GM18867 (cell line): ENCODE data around the gene HOXC5.
A peak's percentile ranks its signal among the peaks of the same experiment; 100 is the strongest.

Experiments
- ATAC-seq: cut with Tn5 transposase; IDR thresholded peaks from one replicate; pipeline ENCODE4 v1.9.1; 2021; ENCODE audit warnings: mild to moderate bottlenecking, moderate library complexity; ENCODE audit not compliant: unreplicated experiment

The HOXC5 gene

DNA sequence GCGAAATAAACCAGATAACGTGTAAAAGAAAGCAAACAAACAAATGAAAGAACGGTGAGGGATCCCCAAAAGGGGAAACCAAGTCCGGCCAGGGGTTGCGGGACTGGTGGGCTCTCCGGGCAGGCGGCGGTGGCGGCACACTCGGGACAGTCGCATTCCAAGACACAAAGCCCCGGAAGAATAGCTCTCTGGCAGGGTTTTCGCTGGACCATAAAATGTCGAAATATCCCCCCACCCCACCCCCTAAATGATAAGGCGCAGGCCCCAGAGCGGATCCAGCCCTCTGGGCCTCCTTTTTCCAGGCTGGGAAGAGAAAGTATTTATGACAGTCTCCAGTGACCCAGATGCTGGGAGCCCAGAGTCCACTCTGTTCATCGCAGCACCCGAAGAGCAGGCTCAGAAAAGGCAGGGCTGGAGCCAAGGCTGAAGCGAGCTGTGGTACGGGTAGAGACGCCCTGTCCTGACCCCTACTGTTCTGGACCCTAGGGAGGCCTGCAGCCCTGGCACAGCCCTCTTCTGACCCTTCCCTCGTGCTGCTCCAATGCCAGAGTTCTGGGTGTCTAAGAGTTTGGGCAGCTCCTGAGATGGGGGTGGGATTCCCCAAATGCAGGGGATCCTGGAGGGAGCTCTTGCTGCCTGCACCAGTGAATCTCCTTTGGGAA is 26.2 kb upstream of the HOXC5 start:
- ATAC-seq: no peak

DNA sequence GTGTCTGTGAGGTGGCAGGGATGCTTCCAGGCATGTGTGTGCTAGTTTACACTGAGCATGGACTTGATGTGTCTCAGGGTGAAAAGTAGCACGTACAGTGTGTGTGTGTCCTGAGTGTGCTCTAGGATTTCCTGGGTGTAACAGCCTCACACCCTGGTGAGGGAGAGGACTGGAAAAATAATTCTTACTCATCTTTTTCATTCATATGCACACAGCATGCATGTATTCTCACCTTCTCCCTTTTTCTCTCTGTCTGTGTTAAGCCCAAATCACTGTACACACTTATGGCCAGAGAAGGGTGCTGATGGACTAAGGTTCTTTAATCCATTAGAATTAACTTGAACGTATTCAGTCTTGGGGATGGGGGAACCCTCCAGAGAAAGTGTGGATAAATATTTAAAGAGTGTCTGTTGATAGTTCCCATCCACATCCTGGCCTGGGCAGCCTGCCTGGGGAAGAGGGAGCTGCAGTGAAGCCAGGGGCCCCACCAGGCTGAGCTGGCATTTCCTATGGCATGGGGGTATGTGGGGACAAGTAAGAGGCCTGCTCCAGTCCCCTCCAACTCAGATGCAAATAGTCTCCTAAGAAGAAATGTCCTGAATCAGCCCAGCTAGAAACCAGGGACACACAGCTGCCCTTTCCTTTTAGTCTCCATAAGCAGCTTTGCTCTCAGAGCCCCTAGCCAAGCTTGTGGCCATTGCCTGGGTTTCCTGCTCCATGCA is 25.2 kb upstream of the HOXC5 start:
- no peak for ATAC-seq

DNA sequence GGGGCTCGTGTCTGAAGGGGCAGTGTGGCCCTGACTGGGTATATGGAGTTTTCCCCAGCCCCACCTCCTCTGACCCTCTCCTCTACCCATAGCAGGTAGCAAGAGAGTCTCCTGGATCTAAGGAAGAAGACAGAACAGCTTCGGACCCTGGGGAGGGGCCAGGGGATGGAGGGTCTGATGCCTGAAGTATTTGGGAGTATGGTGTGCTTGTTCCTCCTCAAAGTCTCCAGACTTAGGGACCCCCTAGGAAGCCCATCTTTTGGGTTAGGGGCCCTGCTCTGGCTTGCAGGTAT is 24.6 kb upstream of the HOXC5 start:
- ATAC-seq: no peak

DNA sequence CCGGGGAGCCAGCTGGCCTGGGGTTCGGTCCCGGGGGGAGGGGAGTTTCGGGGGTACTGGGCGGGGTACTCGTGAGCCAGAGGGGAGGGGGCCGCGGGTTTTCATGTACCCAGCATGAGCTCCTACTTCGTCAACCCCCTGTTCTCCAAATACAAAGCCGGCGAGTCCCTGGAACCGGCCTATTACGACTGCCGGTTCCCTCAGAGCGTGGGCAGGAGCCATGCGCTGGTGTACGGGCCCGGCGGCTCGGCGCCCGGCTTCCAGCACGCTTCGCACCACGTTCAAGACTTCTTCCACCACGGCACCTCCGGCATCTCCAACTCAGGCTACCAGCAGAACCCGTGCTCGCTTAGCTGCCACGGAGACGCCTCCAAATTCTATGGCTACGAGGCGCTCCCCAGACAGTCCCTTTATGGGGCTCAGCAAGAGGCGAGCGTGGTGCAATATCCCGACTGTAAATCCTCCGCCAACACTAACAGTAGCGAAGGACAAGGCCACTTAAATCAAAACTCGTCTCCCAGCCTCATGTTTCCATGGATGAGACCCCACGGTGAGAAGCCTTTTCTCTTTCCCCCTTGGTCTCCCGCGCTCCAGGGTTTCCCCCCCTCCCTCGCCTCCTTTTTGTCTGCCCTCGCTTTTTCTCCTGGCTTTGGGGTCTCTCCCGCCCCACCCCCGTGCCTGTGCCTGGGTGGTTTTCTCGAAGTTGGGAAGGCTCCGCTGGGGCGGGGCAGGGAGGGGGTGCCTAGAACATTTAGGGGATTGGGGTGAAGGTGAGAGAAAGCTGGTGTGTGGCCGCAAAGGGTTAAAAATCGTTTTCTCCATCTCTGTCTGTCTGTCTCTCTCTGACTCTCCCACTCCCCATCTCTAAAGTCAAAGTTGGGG is 23.4 kb upstream of the HOXC5 start:
- no peak for ATAC-seq

DNA sequence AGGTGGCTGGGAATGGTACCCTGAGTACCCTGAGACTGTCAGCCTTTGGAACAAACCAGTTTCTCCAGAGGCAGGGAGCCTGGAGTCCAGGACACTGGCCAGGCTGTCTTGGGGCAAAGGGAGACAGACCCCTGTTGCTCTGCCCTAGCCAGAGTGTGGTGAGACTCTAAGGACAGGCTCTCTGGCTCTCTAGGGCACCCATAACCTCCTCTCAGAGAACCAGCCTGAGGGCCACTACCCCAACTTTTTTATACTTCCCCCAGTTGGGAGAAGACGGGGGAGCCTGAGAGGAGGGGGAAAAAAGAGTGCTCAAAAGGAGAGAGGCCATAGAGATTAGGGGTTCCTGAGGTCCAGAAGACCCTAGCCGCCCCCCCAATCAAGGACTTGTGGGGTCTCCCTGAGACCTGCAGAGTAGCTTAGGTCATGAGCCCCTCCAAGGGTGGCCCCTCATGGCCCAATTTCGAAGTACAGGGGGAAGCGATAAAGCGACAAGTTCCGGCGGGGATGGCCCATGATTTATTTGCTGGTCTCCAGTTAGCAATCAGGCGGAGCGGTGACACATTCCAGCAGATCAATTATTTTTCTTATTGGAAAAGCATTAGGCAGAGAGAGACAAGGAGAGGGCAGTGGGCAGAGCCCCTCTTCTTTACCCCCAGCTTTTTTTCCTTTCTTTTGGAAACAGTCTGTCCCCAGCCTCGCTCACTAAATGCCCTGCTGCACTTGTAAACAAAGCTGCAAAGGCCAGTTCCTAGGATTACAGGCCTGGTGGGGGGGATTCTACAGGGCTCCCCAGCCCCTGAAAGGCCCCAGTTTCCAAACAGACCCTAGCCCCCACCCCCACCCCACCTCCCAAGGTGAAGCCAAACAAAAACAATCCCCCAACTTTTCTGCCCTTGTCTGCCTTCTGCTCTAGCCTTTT is 22.5 kb upstream of the HOXC5 start:
- no peak for ATAC-seq

DNA sequence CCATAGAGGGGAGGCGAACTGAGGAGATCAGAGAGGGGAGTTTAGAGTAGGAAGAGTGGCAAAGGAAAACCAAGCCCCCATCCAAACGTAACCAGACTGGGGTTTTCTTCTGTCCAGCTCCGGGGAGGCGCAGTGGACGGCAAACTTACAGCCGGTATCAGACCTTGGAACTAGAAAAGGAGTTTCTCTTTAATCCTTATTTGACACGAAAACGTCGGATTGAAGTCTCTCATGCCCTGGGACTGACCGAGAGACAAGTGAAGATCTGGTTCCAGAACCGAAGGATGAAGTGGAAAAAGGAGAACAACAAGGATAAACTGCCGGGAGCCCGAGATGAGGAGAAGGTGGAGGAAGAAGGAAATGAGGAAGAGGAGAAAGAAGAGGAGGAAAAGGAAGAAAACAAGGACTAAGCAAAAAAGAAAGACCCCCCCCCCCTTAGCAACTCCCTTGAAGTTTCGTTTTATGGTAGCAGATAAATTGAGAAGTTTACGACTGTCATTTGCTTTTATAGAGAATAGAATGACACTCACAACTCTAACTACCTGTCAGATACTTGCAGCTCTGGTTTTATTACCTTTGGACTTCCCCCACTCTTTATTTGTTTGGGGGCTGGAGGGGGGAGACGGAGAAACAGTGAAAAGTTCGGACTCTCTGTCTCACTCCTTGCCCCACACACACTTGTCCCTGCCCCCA is 21.7 kb upstream of the HOXC5 start:
- ATAC-seq: no peak

DNA sequence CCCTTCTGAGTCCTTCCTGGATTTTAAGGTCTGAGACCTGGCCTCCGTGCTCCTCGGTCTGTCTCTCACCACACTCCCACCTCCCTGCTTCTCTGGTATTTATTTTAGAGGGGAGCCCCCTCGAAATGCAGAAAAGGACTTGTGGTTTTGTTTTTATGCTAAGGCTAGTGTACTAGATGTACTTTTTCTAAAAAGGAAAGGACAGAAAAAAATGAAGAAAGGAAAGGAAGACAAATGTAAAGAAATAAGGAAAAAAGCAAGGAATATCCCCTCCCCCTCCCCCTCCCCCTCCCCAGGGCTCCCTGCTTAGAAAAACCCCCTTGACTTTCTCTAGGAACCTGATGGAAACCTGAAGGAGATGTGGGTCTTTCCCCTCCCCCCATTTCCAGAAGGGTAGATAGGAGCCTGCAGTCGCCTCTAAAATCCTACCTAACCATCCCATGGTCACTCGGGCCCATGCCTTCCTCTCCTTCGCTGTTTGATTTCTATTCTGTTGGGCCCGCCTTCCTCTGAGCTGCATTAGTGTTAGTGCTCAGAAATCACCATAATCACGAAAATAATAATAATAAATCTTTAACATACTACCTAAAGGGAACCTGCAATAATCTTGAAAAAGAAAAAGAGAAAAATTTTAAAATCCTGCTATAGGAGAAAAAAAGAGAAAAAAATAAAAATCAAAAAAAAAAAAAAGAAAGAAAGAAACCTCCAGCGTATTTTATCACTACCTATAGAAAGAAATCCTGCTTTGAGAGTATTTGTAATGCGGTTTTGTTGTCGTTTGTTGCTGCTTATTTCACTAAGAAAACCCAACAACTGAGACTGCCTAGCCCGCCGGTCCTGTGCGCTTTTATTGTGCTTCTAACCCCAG is 21.0 kb upstream of the HOXC5 start:
- no peak for ATAC-seq

DNA sequence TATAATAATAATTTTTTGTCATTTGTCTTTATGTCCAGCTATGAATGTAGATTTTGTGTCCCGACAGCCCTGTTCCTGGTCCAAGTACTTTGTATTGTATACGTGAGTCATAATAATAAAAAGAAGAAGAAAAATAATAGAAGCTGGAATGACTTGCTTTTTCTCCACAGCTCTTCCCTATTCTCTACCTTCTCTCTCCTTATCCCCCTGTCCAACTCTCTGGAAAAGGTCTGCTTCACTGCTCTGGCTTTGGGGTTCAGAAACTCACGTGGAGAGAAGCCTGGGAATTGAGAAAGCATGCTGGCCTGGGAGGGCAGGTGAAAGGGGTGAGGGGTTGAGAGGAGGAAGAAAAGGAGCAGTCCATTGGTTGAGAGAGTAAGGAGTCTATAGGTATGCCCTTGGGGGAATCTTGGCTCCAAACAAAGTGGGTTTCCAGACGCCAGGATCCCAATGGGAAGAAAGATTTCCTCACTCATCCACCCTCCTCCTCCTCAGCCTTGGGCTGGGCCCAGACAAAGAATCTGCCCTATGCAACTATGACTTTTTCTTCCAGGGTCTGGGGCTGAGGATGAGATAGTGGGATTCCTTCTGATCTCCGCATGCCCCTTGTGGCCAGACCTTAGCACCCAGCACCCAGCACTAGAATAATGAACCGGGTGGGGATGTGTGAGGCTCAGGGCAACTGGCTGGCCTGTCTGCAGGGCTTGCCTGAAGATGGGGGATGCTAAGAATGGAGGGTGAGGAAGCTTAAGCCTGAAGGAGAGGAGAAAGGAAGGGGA is 20.0 kb upstream of the HOXC5 start:
- ATAC-seq: no peak

DNA sequence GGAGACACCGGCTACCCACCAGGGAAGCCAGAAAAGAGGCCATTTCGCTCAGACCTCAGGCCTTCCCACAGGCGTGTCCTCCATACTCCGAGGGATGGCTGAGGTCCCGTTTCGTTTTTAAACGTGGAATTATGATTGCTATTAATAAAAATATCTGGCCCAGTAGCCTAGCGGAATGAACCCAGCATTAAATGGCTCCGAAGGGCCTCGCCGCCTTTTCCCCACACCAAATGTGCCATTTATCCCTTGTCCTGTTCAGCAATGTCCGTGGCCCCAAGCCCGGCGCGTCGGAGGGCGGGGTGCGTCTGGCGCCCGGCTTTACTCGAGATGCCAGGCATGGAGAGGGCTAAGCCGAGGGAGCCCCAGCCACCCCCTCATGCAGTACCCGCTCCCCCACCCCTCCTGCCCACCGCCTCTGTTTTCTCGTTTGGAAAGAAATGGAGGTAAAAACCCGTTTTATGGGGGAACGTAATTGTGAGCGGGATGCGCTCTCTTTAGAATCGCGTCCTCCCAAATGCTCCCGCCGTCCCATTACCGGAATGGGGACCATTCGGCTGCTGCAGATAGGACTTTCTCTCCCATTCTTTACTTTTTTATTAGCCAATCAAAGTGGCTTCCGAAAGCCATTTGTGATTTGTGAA is 18.4 kb upstream of the HOXC5 start:
- ATAC-seq: no peak

DNA sequence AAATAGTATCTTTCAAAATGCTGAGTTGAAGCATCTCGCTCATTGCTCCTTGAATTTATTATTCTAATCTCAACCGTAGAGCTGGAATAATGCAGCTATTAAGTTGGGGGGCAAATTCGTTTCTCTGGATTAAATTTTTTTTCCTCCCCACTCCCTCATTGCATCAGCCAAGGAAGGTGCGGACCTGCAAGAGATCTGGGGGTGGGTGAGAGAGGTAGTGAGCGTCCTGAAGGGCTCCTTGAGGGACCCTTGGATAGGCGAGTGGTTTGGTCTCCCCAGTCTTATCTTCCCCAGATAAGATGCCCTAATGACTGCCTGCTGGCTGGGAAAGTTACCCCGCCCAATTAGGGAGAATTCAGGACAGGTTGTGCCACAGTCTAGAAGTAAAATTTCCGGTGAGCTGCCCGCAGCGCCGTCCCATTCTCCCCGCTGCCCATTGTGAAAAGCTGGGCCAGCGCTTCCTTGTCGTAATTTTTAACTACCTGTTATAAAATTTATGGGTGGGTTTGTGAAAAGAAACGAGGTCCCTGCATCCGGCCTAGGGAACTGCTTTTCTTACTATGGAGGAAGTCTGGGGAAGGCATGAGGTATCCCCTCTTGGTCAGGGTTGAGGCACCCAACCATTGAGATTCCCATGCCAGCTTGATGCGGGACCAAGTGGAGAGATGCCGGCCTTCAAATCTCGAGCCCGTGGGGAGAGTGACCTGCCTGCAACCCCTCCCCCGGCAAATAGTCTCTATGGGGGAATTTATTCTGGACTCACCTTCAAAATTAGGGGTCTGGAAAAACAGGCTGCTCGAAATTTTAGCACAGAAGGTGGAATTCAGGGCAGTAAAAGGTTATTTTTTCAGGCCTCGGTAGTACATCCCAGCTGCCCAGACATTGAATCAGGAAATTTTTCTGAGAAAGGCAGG is 17.6 kb upstream of the HOXC5 start:
- ATAC-seq: no peak

DNA sequence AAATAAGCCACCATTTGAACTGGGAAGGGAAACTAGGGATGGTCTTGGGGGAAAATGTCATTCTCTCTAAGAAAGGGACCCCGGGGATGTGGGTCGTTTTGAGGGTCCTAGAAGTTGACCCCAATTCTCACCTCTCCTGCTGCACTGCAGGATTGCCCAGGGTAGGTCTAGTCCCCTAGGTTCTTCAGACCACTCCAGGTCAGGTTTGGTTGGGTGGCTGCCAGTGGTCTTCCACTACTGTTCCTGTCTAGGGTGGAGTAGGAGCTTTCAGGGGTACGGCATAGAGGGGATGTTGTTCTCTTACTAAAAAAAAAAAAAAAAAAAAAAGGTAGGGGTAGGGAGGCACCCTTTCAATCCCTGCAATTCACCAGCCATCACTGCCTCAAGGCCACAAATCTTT is 16.8 kb upstream of the HOXC5 start:
- no peak for ATAC-seq

DNA sequence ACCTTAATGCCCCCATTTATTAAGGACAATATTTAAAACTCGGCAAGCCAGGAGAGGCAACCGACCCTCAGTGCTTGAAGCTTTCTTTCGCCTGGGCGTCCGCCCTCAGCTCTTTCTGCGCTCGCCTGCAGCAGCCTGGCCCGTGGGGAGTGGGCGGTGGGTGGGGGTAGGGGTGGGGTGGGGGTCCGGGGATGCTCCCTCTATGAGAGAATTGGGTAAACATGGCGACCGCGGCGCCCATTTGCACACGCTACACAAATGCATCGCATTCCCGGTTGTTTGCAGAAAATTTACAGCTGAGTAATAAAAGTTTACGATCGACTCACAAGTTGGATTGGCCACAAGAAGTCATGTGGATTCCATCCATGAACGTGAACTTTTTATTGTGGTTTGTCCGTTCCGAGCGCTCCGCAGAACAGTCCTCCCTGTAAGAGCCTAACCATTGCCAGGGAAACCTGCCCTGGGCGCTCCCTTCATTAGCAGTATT is 16.3 kb upstream of the HOXC5 start:
- ATAC-seq: no peak

DNA sequence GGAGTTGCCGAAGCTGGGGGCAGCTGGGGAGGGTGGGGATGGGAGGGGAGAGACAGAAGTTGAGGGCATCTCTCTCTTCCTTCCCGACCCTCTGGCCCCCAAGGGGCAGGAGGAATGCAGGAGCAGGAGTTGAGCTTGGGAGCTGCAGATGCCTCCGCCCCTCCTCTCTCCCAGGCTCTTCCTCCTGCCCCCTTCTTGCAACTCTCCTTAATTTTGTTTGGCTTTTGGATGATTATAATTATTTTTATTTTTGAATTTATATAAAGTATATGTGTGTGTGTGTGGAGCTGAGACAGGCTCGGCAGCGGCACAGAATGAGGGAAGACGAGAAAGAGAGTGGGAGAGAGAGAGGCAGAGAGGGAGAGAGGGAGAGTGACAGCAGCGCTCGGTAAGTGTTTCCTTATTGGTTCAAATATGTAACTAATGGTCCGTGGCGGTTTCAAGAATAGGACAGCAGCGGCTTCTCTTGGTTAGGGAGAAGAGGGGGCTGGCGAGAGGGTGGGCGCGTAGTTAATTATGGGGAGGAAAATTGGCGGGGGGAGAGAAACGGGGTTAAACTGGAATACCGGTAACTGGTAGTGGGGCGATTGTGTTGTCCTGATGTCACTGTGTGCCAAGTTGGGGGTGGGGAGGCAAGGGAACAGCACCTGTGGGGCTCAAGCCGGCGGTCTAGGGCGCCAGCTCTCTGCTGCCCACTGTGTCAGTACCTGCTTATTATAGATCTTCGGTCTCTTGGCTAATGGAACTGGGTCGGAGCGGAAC is 15.6 kb upstream of the HOXC5 start:
- peak; percentile 42 for ATAC-seq

DNA sequence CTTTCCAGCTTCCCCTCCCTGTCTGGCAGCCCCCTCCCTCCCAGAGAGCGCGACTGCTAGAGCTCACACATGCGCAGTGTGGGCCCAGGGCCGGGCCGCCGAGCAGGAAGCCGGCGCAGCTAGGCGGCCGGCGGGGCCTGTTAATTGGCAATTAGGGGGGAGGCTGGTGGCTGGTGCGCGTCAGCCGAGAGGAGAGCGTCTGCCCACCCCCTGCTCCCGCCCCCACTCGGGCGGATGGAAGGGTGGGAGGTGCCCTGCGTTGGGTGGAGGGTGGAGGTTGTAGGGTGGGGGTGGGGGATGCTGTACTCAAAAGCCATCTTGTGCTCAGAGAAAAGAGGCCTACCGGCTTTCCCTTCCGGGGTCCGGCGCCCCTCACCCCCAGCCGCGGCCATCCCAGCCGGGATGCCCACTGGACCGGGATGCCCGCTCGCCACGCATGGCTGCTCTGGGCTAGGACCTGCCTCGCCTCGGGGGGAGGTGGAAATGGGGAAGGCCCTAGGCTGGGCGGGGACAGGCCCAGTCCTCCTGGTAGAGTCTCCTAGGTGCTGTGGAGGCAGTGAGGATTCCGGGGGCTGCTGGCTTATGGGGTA is 14.9 kb upstream of the HOXC5 start:
- ATAC-seq: peak; percentile 80

DNA sequence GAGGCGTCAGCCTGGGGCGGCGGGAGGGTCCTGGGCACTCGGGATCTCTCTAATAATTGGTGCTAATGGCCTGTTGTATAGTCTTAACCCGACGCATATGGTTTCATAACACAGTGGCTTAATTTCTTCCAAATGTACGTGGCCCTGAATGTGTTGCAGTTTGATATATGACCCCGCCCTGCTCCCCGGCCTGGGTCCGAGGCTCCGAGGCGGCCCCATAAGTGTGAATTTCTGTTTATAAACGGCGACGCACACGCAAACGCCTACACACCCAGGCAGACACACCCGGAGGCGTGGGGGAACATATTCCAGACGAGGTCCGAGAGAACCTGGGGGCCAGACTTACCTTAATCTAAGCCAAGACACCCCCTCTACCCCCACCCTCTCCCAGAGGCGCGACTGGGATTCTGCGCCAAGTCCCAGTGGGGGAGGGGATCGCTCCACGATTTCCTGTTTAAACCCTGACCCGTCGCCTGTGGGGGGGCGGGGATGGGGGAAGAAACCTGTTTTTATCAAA is 14.3 kb upstream of the HOXC5 start:
- peak; percentile 4 for ATAC-seq
